ENCODE measurements around the gene CCDC32.
"Not testable (repeated sequence)": the region's sequence is repeated elsewhere in the genome, so short reads cannot be mapped to it uniquely, and the experiment has no call there.

CCDC32 gene

DNA sequence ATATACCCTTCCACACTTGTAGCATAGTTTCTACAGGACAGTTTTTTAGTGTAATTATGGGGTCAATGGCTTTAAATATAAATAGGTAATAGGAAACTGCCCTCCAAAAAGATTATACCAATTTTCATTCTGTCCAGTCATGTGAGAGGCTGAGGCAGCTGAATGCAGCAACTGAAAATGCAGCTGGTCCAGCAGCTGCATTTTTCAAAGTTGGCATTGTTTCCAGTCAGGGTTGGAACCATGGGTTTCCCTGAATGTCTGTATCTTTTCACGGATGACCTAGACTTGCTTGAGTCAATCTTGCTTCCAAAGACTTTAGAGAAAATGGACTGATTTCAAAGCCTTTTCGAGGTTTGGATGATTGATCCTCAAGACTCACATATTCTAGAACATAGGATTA is 19.3 kb upstream of the CCDC32 start:
- no peaks in the 10 kb centered on the region for H3K4me1 ChIP-seq (ENCODE audit: insufficient read depth, low read length)
- no peak overlapping the region for H3K9ac ChIP-seq (ENCODE audit: low read depth, low read length)
- no peaks in the 10 kb centered on the region for H3K9me3 ChIP-seq (ENCODE audit: control insufficient read depth, insufficient read depth, low read length)
- H3K36me3 ChIP-seq (ENCODE audit: insufficient read depth, low read length), result no peaks in the 10 kb centered on the region

DNA sequence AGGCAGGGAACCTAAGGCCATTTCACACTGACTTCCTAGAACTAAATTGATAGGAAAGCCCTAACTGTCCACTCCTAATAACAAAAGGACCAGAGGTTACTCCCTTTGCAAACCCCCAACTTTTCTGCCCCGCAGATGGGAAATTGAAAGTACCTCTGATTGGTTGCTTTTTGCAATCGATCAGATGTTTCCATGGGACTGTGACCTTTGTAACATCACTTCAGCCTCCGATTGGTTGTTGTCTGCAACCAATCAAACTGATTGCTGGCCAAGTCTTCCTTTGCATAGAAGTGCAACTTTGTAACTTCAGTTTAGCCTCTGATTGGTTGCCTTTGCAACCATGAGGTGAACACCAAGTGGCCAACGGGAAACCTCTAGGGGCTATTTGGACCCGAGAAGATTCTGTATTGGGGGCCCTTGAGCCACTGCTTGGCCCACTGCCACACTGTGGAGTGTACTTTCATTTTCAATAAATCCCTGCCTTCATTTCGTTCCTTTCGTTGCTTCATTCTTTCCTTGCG is 17.9 kb upstream of the CCDC32 start:
- Histone ChIP-seq H3K9ac (ENCODE audit: low read depth, low read length) (peak overlapping the region; percentile 20; the same call in 1 of the 2 replicates), H3K4me1 (ENCODE audit: insufficient read depth, low read length) (no peaks in the 10 kb centered on the region), H3K9me3 (ENCODE audit: control insufficient read depth, insufficient read depth, low read length) (no peaks in the 10 kb centered on the region)

DNA sequence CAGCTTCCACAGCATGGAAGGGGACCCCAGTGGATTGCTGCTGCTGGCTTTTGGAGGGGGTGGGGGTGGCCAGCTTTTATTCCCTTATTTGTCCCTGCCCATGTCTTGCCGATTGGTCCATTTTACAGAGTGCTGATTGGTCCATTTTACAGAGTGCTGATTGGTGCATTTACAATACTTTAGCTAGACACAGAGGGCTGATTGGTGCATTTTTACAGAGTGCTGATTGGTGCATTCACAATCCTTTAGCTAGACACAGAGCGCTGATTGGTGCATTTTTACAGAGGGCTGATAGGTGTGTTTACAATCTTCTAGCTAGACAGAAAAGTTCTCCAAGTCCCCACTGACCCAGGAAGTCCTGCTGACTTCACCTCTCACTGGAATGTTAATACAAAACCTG is 17.0 kb upstream of the CCDC32 start:
- H3K9ac ChIP-seq (ENCODE audit: low read depth, low read length); H3K4me1 ChIP-seq (ENCODE audit: insufficient read depth, low read length): not testable (repeated sequence)

More for the DNA sequence above, 17.9 kb upstream of the CCDC32 start:
- no peaks in the 10 kb centered on the region for H3K36me3 ChIP-seq (ENCODE audit: insufficient read depth, low read length)

DNA sequence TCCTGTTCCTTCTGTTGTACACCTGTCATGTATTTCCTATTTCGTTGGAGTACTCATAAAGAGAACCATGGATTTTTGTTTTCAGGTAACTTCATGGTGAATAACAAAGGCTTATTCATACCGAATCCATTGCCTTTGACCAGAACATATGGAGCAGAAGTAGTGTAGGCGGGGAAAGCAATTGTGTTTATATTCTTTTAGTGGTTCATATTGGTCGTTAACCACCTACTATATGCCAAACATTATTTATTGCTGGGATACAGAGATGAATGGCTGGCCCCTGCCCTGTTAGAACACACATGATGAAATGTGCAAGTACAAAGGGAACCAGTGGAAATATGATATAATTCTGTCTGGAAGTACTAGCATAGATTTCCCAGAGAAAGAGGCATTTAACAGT is 14.1 kb upstream of the CCDC32 start:
- peaks cover 7% of the 10 kb centered on the region for H3K36me3 ChIP-seq (ENCODE audit: insufficient read depth, low read length)
- no peak overlapping the region for H3K9ac ChIP-seq (ENCODE audit: low read depth, low read length)
- no peaks in the 10 kb centered on the region for H3K4me1 ChIP-seq (ENCODE audit: insufficient read depth, low read length)

More for the DNA sequence above, 17.0 kb upstream of the CCDC32 start:
- H3K9me3 ChIP-seq (ENCODE audit: control insufficient read depth, insufficient read depth, low read length); H3K36me3 ChIP-seq (ENCODE audit: insufficient read depth, low read length): not testable (repeated sequence)

DNA sequence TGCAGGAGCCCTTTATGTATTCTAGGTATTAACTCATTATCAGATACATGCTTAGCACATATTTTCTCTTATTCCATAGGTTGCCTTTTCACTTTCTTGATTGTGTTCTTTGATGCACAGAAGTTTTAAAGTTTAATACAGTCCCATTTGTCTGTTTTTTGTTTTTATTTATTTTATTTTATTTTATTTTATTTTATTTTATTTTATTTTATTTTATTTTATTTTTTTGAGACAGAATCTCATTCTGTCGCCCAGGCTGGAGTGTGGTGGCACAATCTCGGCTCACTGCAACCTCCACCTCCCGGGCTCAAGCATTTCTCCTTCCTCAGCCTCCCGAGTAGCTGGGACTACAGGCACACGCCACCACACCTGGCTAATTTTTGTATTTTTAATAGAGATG is 12.1 kb upstream of the CCDC32 start:
- H3K9ac ChIP-seq (ENCODE audit: low read depth, low read length); H3K9me3 ChIP-seq (ENCODE audit: control insufficient read depth, insufficient read depth, low read length); H3K4me1 ChIP-seq (ENCODE audit: insufficient read depth, low read length): not testable (repeated sequence)
- peaks cover 11% of the 10 kb centered on the region for H3K36me3 ChIP-seq (ENCODE audit: insufficient read depth, low read length)

More for the DNA sequence above, 14.1 kb upstream of the CCDC32 start:
- H3K9me3 ChIP-seq (ENCODE audit: control insufficient read depth, insufficient read depth, low read length), result no peaks in the 10 kb centered on the region

DNA sequence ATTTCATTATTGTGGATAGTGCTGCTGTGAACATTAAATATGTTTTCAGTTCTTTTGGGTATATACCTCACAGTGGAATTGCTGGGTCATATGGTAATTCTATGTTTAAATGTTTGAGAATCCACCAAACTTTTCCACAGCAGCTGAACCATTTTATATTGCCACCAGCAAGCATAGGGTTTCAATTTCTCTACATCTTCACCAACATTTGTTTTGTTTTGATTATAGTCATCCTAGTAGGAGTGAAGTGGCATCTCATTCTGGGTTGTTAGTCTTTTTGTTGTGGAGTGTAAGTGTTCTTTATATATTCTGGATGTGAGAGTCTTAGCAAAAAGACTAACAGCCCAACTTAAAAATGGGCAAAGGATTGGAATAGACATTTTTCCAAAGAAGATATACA is 10.3 kb upstream of the CCDC32 start:
- peaks cover 4% of the 10 kb centered on the region; the same call in 1 of the 2 replicates for H3K4me1 ChIP-seq (ENCODE audit: insufficient read depth, low read length)
- no peak overlapping the region for H3K9ac ChIP-seq (ENCODE audit: low read depth, low read length)
- peaks cover 11% of the 10 kb centered on the region for H3K36me3 ChIP-seq (ENCODE audit: insufficient read depth, low read length)
- no peaks in the 10 kb centered on the region for H3K9me3 ChIP-seq (ENCODE audit: control insufficient read depth, insufficient read depth, low read length)

DNA sequence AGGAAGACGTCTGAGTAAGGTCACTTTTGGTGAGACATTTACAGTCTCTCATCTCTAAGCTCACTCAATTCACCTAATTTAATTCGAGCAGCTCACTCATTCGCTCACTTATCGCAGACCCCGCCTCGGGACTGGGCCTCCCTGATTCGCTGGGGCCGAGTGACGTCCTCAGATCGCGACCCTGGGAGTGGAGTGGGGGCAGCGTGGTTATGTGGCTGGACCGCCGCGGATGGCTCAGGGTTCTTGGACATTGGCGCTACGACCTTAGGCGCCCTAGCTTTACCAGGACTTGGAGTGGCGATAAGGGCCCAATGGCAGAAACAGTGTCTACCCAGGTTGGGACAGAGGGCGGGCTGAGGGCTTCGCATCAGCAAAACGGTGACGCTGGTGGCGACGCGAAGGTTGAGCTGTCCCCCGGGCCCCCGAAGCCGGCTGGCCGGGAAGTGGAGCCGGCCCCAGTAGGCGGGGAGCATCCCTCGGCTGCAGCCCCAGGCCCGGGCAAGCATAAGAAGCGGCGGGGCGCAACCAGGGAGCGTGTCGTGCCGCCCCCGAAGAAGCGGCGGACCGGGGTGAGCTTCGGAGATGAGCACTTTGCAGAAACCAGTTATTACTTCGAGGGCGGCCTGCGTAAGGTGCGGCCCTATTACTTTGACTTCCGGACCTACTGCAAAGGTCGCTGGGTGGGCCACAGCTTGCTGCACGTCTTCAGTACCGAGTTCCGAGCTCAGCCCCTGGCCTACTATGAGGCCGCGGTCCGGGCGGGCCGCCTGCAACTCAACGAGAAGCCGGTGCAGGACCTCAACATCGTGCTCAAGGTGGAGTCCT is 4.5 kb upstream of the CCDC32 start, which contains the start of gene RPUSD2:
TSS of gene RPUSD2 (plus strand) at position 171 of the 825 bp plus-strand sequence. CDS start at position 210, 39 bp downstream.
- H3K4me1 ChIP-seq (ENCODE audit: insufficient read depth, low read length), result peaks cover 5% of the 10 kb centered on the region; the same call in 1 of the 2 replicates
- peak within 1 kb of the TSS; percentile 85 for H3K9ac ChIP-seq (ENCODE audit: low read depth, low read length)
- peaks cover 8% of the 10 kb centered on the region for H3K36me3 ChIP-seq (ENCODE audit: insufficient read depth, low read length)
- H3K9me3 ChIP-seq (ENCODE audit: control insufficient read depth, insufficient read depth, low read length), result no peaks in the 10 kb centered on the region

DNA sequence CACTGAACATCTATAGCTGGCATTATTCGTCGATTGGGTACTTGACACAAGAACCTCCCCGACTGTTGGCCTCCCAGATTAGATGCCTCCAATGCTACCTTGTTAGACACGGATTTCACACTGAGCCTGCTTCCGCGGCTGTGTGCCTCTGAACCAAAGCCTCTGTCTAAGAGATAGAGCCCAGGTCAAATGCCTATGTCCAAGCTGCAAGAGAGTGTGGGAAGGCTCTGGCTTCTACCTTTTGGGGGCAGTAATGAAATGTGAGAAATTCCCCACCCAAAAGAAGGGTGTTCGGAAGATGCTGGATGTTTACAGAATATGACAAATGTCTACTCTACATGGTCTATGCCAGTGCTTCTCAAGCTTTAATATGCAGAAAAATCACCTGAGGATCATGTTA is 2.3 kb upstream of the CCDC32 start:
- H3K36me3 ChIP-seq (ENCODE audit: insufficient read depth, low read length), result no peaks in the 10 kb centered on the region; the same call in 1 of the 2 replicates
- H3K9me3 ChIP-seq (ENCODE audit: control insufficient read depth, insufficient read depth, low read length), result no peaks in the 10 kb centered on the region
- H3K4me1 ChIP-seq (ENCODE audit: insufficient read depth, low read length), result peaks cover 5% of the 10 kb centered on the region; the same call in 1 of the 2 replicates
- no peak overlapping the region for H3K9ac ChIP-seq (ENCODE audit: low read depth, low read length)

DNA sequence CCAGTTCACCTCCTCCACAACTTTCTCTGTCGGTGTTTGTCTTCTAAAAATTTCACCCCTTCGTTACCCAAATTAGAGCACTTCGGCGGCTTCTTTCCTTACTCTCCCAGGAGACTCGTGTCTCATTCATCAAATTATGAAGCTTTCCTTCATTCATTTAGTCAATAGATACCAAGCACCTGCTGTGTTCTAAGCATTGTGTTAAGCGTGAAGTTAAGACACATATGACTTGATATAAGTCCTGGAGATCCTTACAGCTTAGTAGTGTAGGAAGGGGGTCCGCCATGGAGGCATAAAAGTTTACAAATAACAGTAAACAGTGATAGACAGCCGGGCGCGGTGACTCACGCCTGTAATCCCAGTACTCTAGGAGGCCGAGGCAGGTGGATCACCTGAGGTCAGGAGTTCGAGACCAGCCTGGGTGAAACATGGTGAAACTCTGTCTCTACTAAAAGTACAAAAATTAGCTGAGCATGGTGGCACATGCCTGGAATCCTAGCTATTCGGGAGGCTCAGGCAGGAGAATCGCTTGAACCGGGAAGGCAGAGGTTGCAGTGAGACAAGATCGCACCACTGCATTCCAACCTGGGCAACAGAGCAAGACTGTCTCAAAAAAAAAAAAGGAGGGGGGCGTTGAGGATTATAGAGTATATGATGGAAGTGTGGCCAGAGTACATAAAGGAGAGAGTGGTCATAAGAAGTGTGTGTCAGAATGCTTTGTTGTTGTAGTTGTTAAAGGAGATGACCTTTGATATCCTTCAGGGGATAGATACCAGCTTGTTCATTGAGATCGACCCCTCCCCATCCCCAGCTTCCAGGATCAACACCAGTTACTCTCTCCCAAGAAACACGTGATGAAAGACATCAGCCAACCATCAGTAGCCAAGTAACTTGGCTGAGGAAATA is 744 bp upstream of the CCDC32 start:
- Histone ChIP-seq H3K9ac (ENCODE audit: low read depth, low read length) (peak overlapping the region; percentile 82; the same call in 1 of the 2 replicates), H3K9me3 (ENCODE audit: control insufficient read depth, insufficient read depth, low read length) (no peaks in the 10 kb centered on the region), H3K36me3 (ENCODE audit: insufficient read depth, low read length) (no peaks in the 10 kb centered on the region), H3K4me1 (ENCODE audit: insufficient read depth, low read length) (peaks cover 5% of the 10 kb centered on the region; the same call in 1 of the 2 replicates)

DNA sequence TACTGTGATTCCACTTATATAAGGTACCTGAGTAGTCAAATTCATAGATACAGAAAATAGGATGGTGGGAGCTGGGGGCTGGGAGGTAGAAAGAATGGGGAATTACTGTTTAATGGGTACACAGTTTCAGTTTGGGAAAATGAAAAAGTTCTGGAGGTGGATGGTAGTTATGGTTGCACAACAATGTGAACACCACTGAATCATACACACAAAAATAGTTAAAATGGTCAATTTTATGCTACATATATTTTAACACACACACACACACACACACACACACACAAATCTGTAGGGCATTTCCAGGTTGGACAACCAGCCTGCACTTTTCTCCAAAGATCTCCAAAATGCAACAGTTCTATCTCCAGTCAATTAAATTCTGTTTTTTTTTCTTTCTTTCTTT is 1.4 kb downstream of the CCDC32 start:
- no peaks in the 10 kb centered on the region for H3K9me3 ChIP-seq (ENCODE audit: control insufficient read depth, insufficient read depth, low read length)
- H3K4me1 ChIP-seq (ENCODE audit: insufficient read depth, low read length), result no peaks in the 10 kb centered on the region
- no peaks in the 10 kb centered on the region for H3K36me3 ChIP-seq (ENCODE audit: insufficient read depth, low read length)
- H3K9ac ChIP-seq (ENCODE audit: low read depth, low read length), result no peak overlapping the region

DNA sequence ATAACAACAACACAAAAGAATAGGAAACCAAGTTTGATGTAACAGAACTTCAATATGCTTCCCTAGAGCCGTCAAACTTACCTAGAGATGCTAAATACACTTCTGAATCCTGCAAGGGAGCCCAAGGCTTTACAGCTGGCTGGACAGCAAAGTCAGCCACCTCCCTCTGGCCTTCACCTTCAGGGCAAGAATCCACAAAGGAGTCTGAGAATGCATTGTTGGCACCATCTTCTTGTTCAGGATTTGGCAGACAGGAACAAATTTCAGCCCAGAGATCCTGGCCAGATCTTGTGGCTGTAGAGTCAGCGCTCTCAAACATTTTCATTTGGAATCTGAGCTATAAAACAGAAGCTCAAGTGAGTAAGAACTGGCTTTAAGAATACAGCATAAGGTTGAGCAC is 2.2 kb downstream of the CCDC32 start:
- Histone ChIP-seq H3K36me3 (ENCODE audit: insufficient read depth, low read length) (no peaks in the 10 kb centered on the region), H3K9me3 (ENCODE audit: control insufficient read depth, insufficient read depth, low read length) (no peaks in the 10 kb centered on the region), H3K9ac (ENCODE audit: low read depth, low read length) (no peak overlapping the region), H3K4me1 (ENCODE audit: insufficient read depth, low read length) (peaks cover 3% of the 10 kb centered on the region; the same call in 1 of the 2 replicates)

DNA sequence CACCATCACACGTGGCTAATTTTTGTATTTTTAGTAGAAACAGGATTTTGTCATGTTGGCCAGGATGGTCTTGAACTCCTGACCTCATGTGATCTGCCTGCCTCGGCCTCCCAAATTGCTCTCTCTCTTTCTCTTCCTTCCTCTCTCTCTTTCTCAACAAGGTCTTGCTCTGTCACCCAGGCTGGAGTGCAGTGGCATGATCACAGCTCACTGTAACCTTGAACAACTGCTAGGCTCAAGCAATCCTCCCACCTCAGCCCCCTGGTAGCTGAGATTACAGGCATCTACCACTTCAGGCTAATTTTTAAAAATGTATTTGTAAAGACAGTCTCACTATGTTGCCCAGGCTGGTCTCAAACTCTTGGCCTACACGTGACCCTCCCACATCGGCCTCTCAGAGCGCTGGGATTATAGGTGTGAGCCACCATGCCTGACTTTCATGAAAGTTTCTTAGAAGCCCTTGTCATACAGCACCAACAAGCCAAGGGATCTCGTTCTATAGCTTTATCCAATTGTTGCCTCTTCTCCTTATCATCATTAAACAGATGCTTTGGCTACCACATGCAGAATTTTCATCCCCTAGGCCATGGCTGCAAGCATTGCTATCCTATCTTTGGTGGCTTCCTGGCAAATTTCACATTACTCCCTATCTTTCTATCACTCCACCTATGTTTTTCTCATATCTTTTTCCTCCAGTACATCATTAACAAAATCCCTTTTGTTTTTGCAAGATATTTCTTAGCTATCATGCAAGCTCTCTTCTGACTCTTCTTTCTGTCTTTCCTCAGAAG is 5.7 kb downstream of the CCDC32 start:
- Histone ChIP-seq H3K9ac (ENCODE audit: low read depth, low read length) (no peak overlapping the region), H3K36me3 (ENCODE audit: insufficient read depth, low read length) (no peaks in the 10 kb centered on the region), H3K4me1 (ENCODE audit: insufficient read depth, low read length) (peaks cover 18% of the 10 kb centered on the region), H3K9me3 (ENCODE audit: control insufficient read depth, insufficient read depth, low read length) (no peaks in the 10 kb centered on the region)

DNA sequence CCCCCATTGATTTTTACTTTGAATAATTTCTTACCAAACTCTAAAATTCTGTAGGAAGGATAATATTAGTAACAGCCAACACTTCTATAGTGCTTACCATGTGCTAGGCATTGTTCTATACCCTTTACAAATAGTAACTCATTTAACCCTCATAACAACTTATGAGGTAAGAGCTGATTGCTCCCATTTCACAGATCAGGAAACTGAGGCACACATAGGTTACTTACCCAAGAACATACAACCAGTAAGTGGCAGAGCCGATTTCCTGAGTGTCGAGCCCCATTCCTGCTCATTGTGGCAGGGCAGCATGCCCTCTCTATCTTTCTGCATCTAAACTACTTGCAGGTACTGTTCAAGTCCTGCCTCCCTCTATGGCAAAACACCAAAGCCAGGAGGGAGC is 9.0 kb downstream of the CCDC32 start:
- Histone ChIP-seq H3K9ac (ENCODE audit: low read depth, low read length) (no peak overlapping the region), H3K9me3 (ENCODE audit: control insufficient read depth, insufficient read depth, low read length) (no peaks in the 10 kb centered on the region), H3K4me1 (ENCODE audit: insufficient read depth, low read length) (peaks cover 21% of the 10 kb centered on the region), H3K36me3 (ENCODE audit: insufficient read depth, low read length) (no peaks in the 10 kb centered on the region)

DNA sequence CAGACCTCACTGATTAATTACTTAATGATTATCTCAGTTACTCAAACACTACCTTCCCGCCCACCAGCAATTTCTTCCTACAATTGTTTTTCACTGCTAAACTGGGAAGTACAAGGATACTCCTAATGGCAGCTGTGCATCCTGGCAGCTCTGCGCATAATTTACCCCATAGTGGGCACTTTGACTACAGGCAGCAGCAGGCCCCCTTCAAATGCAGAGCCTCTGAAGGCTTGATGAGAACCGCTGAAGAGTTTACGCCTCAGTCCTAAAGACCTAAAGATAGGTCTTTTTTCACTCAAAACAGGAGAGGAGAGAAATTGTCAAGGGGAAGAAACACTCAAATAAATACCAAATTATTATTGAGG is 10.7 kb downstream of the CCDC32 start:
- peaks cover 21% of the 10 kb centered on the region for H3K4me1 ChIP-seq (ENCODE audit: insufficient read depth, low read length)
- H3K36me3 ChIP-seq (ENCODE audit: insufficient read depth, low read length), result no peaks in the 10 kb centered on the region
- no peaks in the 10 kb centered on the region for H3K9me3 ChIP-seq (ENCODE audit: control insufficient read depth, insufficient read depth, low read length)
- no peak overlapping the region for H3K9ac ChIP-seq (ENCODE audit: low read depth, low read length)

Measured in ES-I3 (cell line).